ENCODE results near the gene PRMT9.

GRCh38 chr4:147599206-147599605 lies 84.8 kb downstream of the PRMT9 start:
- TF ChIP-seq CTCF (IDR thresholded peaks at IDR 0.05; ENCODE audit: low read depth, low read length, poor library complexity, severe bottlenecking) = no peak
- no peak for TF ChIP-seq EZH2phosphoT487 (IDR thresholded peaks at IDR 0.05; ENCODE audit: borderline replicate concordance, low read length)
